SK-N-SH (cell line): ENCODE results near the gene OR5AR1.

Experiments
- EZH2phosphoT487 ChIP-seq: fragments of 200-600 bp; sonication (generic); IDR thresholded peaks from 2 replicates; pipeline ENCODE4 v1.6.1; 2017; ENCODE audit warnings: low read depth, mixed run types, mild to moderate bottlenecking, antibody characterized with exemption, moderate library complexity, borderline replicate concordance
- MXI1 ChIP-seq: IDR thresholded peaks from 2 replicates; pipeline ENCODE4 v1.6.1; 2012; ENCODE audit warnings: mild to moderate bottlenecking, low read depth, low read length, improper control_type of control experiment
- TF ChIP-seq, protein P1 (sequence below): fragments of 200-600 bp; sonication (generic); IDR thresholded peaks from 2 replicates; pipeline ENCODE4 v1.6.1; 2017; ENCODE audit warnings: antibody characterized with exemption, mild to moderate bottlenecking, moderate library complexity

DNA sequence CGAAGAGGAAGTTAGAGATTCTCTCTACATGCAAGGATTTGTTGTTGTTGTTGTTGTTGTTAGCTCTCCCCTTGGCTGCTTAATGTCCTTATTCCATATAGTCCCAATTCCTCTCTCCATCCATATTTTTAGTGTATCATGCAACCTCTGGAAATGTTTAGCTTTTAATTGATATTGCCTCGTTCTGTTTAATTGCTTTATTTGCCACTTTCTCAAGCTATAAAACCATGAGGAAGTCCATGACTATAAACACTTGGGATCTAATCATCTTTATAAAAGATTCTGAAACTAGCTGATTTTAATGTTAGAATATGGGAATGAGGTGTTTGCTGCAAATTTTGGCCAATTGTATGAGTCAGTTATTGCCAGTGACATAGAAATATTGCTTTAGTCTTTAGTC, 29.9 kb downstream of the OR5AR1 start:
- no peak for TF ChIP-seq EZH2phosphoT487
- TF ChIP-seq, protein P1, sequence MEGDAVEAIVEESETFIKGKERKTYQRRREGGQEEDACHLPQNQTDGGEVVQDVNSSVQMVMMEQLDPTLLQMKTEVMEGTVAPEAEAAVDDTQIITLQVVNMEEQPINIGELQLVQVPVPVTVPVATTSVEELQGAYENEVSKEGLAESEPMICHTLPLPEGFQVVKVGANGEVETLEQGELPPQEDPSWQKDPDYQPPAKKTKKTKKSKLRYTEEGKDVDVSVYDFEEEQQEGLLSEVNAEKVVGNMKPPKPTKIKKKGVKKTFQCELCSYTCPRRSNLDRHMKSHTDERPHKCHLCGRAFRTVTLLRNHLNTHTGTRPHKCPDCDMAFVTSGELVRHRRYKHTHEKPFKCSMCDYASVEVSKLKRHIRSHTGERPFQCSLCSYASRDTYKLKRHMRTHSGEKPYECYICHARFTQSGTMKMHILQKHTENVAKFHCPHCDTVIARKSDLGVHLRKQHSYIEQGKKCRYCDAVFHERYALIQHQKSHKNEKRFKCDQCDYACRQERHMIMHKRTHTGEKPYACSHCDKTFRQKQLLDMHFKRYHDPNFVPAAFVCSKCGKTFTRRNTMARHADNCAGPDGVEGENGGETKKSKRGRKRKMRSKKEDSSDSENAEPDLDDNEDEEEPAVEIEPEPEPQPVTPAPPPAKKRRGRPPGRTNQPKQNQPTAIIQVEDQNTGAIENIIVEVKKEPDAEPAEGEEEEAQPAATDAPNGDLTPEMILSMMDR: no peak
- TF ChIP-seq MXI1: no peak
